ENCODE data around the gene CFDP1. TPM values are rescaled to one million over a fixed set of nuclear protein-coding genes. Genes with fewer than 3 reads are reported as not detected.

CFDP1 gene
- total RNA-seq, 3 donors from 2014 or later (not counting 1 experiment from before 2014, with no cell fraction given): 32.2 to 38.8 (median 32.3) TPM

DNA sequence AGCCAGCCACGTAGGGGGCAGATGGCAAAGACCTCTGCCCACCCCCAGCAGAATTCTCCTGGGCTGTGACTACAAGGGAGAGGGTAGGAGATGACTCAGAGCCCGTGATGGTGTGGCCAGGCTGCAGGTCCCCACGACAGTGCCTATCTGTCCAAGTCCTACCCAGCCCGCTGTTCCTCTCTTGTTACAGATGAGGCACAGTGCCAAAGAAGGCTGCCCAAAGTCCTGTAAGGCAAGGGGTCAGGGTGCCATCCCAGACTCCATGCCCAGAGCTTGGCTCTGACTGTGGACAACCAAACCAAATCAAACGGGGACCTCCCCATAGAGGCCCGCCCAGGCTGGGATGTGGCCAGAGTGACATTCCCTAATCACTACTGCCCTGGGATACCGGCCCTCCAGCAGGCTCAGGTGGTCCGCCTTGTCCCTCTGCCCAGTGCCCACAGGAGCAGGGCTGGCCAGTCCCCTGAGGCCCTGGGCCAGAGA lies 169.3 kb downstream of the CFDP1 start:
- Mint-ChIP-seq H3K4me1 (peaks cover 0 to 13% of the 10 kb centered on the region in 2 donors), H3K27ac (no peak overlapping the region), H3K4me3 (peak overlapping the region; percentile 68), H3K27me3 (ENCODE audit: low read depth in 2 of 2) (peaks cover 45 to 52% of the 10 kb centered on the region in 2 donors), H3K9me3 (no peaks in the 10 kb centered on the region), H3K36me3 (no peaks in the 10 kb centered on the region)
- Histone ChIP-seq H3K36me3 (ENCODE audit: control insufficient read depth, insufficient read depth, low read length) (no peaks in the 10 kb centered on the region), H3K4me3 (ENCODE audit: low read length) (no peak overlapping the region), H3K27ac (ENCODE audit: low read length) (no peak overlapping the region), H3K9me3 (ENCODE audit: control insufficient read depth, insufficient read depth, low read length) (no peaks in the 10 kb centered on the region), H3K4me1 (ENCODE audit: control insufficient read depth, insufficient read depth, low read length) (peaks cover 13% of the 10 kb centered on the region), H3K27me3 (ENCODE audit: control insufficient read depth, insufficient read depth, low read length) (peaks cover 34% of the 10 kb centered on the region)
- DNase-seq (no peak), ATAC-seq (no peak)
- TF ChIP-seq CTCF (IDR thresholded peaks at IDR 0.05): no peak
- 89% methylated on average over 7 of the region's 8 CpGs for WGBS (ENCODE audit: insufficient coverage)
- intact Hi-C loops (cut with micrococcal nuclease): no loop called here

DNA sequence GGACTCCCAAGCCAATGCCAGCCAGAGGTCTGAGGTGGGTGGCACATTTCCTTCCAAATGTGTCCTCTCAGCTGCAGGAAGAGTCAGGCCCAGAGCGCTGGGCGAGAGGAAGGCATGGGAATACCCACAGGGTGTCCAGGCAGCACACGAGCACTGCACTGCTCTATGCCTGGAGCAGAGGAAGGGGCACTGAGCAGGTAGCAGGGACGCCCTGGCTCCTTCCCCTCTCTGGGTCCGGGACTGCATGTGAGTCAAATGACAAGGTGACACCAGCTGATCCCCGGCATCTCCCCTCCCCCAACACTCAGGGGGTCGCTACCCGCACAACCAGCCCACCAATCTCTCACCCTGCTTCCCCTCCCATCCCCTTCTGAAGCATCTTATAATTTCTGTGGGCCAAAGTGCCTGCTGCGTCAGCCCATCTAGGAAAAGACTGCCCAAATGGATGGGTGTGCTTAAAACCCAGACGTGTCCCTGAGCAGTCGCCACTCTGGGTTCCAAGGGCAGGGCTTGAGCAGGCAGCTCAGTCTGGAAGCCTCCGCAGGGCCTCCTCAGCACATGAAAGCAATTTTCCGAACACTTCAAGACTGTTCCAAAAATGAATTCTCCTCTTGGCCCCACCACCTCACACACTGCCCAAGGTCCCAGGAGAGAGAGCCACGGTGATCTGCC lies 169.9 kb downstream of the CFDP1 start:
- intact Hi-C loops (cut with micrococcal nuclease): no loop called here
- WGBS (ENCODE audit: insufficient coverage): 84% methylated on average over 13 of the region's 14 CpGs
- H3K4me1 ChIP-seq (ENCODE audit: control insufficient read depth, insufficient read depth, low read length): peaks cover 13% of the 10 kb centered on the region
- H3K27me3 ChIP-seq (ENCODE audit: control insufficient read depth, insufficient read depth, low read length): peaks cover 35% of the 10 kb centered on the region
- H3K9me3 Mint-ChIP-seq: no peaks in the 10 kb centered on the region
- no peaks in the 10 kb centered on the region for H3K36me3 Mint-ChIP-seq
- ATAC-seq: no peak
- peaks cover 0 to 13% of the 10 kb centered on the region in 2 donors for H3K4me1 Mint-ChIP-seq
- TF ChIP-seq CTCF (IDR thresholded peaks at IDR 0.05): no peak
- H3K27ac Mint-ChIP-seq: no peak overlapping the region
- H3K4me3 ChIP-seq (ENCODE audit: low read length): no peak overlapping the region
- no peak overlapping the region for H3K27ac ChIP-seq (ENCODE audit: low read length)
- H3K9me3 ChIP-seq (ENCODE audit: control insufficient read depth, insufficient read depth, low read length): no peaks in the 10 kb centered on the region
- H3K27me3 Mint-ChIP-seq (ENCODE audit: low read depth in 2 of 2): peaks cover 47 to 52% of the 10 kb centered on the region in 2 donors
- DNase-seq: no peak
- H3K36me3 ChIP-seq (ENCODE audit: control insufficient read depth, insufficient read depth, low read length): no peaks in the 10 kb centered on the region
- no peak overlapping the region for H3K4me3 Mint-ChIP-seq

DNA sequence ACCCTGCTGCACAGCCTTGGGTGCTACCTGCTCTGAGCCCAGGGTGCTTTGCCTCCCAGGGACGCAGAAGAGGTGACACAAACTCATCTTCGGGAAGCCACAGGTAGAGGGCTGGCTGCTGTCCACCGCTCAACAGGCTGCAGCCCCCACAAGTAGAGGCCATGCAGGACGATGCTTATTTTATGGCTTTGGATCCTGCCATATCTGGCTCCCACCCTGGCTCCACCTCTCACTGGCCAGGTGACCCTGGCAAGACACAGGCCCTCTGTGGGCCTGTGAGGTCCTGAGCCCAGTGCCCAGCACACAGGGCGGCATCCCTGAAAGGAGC lies 170.5 kb downstream of the CFDP1 start:
- peaks cover 54 to 58% of the 10 kb centered on the region in 2 donors for H3K27me3 Mint-ChIP-seq (ENCODE audit: low read depth in 2 of 2)
- no peak overlapping the region for H3K27ac ChIP-seq (ENCODE audit: low read length)
- H3K36me3 Mint-ChIP-seq: no peaks in the 10 kb centered on the region
- H3K27ac Mint-ChIP-seq: no peak overlapping the region
- no peak overlapping the region for H3K4me3 ChIP-seq (ENCODE audit: low read length)
- no peaks in the 10 kb centered on the region for H3K9me3 ChIP-seq (ENCODE audit: control insufficient read depth, insufficient read depth, low read length)
- no peaks in the 10 kb centered on the region for H3K9me3 Mint-ChIP-seq
- no peaks in the 10 kb centered on the region for H3K36me3 ChIP-seq (ENCODE audit: control insufficient read depth, insufficient read depth, low read length)
- peaks cover 0 to 13% of the 10 kb centered on the region in 2 donors for H3K4me1 Mint-ChIP-seq
- ATAC-seq (no peak), DNase-seq (no peak)
- H3K4me1 ChIP-seq (ENCODE audit: control insufficient read depth, insufficient read depth, low read length): peaks cover 13% of the 10 kb centered on the region
- H3K27me3 ChIP-seq (ENCODE audit: control insufficient read depth, insufficient read depth, low read length): peaks cover 36% of the 10 kb centered on the region
- intact Hi-C loops (cut with micrococcal nuclease): no loop called here
- WGBS (ENCODE audit: insufficient coverage): 92% methylated on average over 5 of the region's 5 CpGs
- TF ChIP-seq CTCF (IDR thresholded peaks at IDR 0.05): no peak
- H3K4me3 Mint-ChIP-seq: no peak overlapping the region
